K562 (cell line): Measurements from ENCODE around the gene NKIRAS1. TPM values are rescaled to one million over a fixed set of nuclear protein-coding genes. Genes with fewer than 3 reads are reported as not detected.

Experiments
- HDAC3 ChIP-seq: fragments of 450-650 bp; IDR thresholded peaks from 2 replicates; pipeline ENCODE4 v1.6.1; 2018; ENCODE audit warnings: borderline replicate concordance, mild to moderate bottlenecking, moderate library complexity; ENCODE audit not compliant: partially characterized antibody
- KLF6 ChIP-seq: fragments of 250-450 bp; sonication (Bioruptor Pico); IDR thresholded peaks from 2 replicates; pipeline ENCODE4 v1.4.0; 2020; ENCODE audit warnings: mild to moderate bottlenecking, moderate library complexity, borderline replicate concordance
- MAZ ChIP-seq, 2 experiments: fragments of 450-650 bp in 1 of 2; sonication (generic) in 1 of 2; formaldehyde crosslinking; IDR thresholded peaks in 1 of 2; conservative IDR thresholded peaks in 1 of 2; 2 replicates each; pipeline versions ENCODE4 v1.4.0 to v1.5.0; 2020; ENCODE audit warnings: mild to moderate bottlenecking in 1 of 2, missing genetic modification reagents in 1 of 2
- PHF20 ChIP-seq: fragments of 450-650 bp; IDR thresholded peaks from 2 replicates; pipeline ENCODE4 v1.6.1; 2018; ENCODE audit not compliant: partially characterized antibody
- RBM34 ChIP-seq: fragments of 200-400 bp; formaldehyde crosslinking; IDR thresholded peaks from 2 replicates; pipeline ENCODE4 v1.6.1; 2018; ENCODE audit warnings: low read length, borderline replicate concordance; ENCODE audit not compliant: insufficient read depth
- RFX5 ChIP-seq: IDR thresholded peaks from 2 replicates; pipeline ENCODE4 v1.6.1; 2011; ENCODE audit warnings: low read depth, mild to moderate bottlenecking, improper control_type of control experiment, low read length
- SOX6 ChIP-seq: fragments of 450-650 bp; IDR thresholded peaks from 2 replicates; pipeline ENCODE4 v1.6.1; 2014; ENCODE audit warnings: mild to moderate bottlenecking
- TEAD2 ChIP-seq: fragments of 450-650 bp; IDR thresholded peaks from 2 replicates; pipeline ENCODE4 v1.6.1; 2016; ENCODE audit warnings: missing genetic modification characterization, control low read depth, missing compliant biosample characterization
- WHSC1 ChIP-seq: IDR thresholded peaks from one replicate; pipeline ENCODE4 v1.6.1; 2012; ENCODE audit warnings: low read length, control low read depth, inconsistent platforms
- ZFP36 ChIP-seq: fragments of 150-350 bp; IDR thresholded peaks from 2 replicates; pipeline ENCODE4 v1.6.1; 2018; ENCODE audit warnings: low read length, low read depth; ENCODE audit not compliant: partially characterized antibody
- ZNF668 ChIP-seq: fragments of 250-450 bp; sonication (Bioruptor Pico); IDR thresholded peaks from 2 replicates; pipeline ENCODE4 v1.8.0; 2022; ENCODE audit warnings: mild to moderate bottlenecking, inconsistent platforms
- ZNF75A ChIP-seq: fragments of 450-650 bp; formaldehyde crosslinking; IDR thresholded peaks from 2 replicates; pipeline ENCODE4 v1.4.0; 2020; ENCODE audit warnings: mild to moderate bottlenecking
- polyA plus RNA-seq, 8 experiments: library from polyadenylated mRNA; depleted of rRNA in 4 of 8; stranded (reverse) in 5 of 8; unstranded in 3 of 8; fragments of >200 nt; fragmentation: Nextera tagmentation in 2 of 8; fragmentation: Illumina TruSeq in 1 of 8; extraction: Ambion mirVana in 2 of 8; extraction: Trizol in 1 of 8; gene quantifications; 2 replicates each; pipeline versions ENCODE4 v1.2.1 to v1.2.3, GENCODE V29; 2011 to 2014; ENCODE audit warnings: inconsistent platforms in 1 of 8, missing spikeins in 1 of 8
- total RNA-seq, 7 experiments: library from RNA; depleted of rRNA in 6 of 7; stranded (reverse); fragments of >200 nt in 6 of 7; fragmentation: Illumina TruSeq in 2 of 7; extraction: Trizol in 2 of 7; gene quantifications; 2 replicates each; pipeline versions ENCODE4 v1.2.1 to v1.2.3, GENCODE V29; 2011 to 2021; ENCODE audit warnings: low replicate concordance in 1 of 7
- TF ChIP-seq, protein P1 (sequence below), 2 experiments: fragments of 450-650 bp; formaldehyde crosslinking in 1 of 2; IDR thresholded peaks; 2 replicates each; pipeline versions ENCODE4 v1.4.0 to v1.6.1; 2014 to 2020; ENCODE audit warnings: mild to moderate bottlenecking in 2 of 2, borderline replicate concordance in 1 of 2, low read depth in 1 of 2
- TF ChIP-seq, protein P2 (sequence below): fragments of 200-400 bp; formaldehyde crosslinking; IDR thresholded peaks from 2 replicates; pipeline ENCODE4 v1.6.1; 2017; ENCODE audit warnings: mild to moderate bottlenecking, low read depth, low read length, moderate library complexity
- TF ChIP-seq, protein P3 (sequence below): fragments of 450-650 bp; conservative IDR thresholded peaks from 2 replicates; pipeline ENCODE4 v1.6.1; 2016; ENCODE audit warnings: missing genetic modification characterization, low read depth, mild to moderate bottlenecking, control low read depth, missing compliant biosample characterization

The NKIRAS1 gene
- total and polyA plus RNA-seq, 9 of the 15 experiments (the other 6 are each of a cell fraction or from before 2014, with no cell fraction given), result 5.1 to 10.3 (median 6.3) TPM

DNA sequence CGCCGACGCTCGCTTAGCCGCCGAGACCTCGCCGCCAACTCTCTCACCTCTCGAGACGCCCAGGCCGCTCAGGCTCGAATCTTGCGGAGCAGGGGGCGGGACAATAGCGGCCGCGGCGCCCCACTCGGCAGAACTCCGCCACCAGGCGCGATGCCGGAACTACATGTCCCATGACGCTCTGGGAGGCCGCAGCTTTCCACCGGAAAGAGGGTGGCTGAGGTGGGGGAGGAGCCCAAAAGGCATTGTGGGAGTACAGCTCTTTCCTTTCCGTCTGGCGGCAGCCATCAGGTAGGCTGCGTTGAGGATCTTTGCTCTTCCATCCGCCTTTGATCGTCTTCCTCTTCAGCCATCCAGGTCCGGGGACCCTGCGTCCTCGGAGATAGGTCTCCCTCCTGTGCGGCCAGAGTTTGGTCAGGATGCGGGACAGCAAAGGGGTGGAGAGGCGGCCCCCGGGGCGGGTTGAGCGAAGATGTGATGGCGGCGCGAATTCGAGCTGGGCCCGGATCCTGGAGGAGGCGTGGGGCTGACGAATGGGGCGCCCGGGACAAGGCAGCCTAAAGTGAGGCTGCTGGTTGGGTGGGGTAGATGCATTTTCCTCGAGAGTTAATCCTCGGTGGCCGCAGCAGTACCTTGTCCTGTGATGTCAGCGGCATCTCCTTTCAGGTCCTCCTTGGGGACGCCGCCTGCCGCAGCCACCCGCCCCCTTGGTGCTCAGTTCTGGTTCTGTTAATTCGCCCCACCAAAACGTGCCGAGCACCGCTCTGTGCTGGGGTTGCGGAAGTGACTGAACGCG is at the start of gene NKIRAS1, which contains the start of gene RPL15 (continued):
- TF ChIP-seq, protein P1, sequence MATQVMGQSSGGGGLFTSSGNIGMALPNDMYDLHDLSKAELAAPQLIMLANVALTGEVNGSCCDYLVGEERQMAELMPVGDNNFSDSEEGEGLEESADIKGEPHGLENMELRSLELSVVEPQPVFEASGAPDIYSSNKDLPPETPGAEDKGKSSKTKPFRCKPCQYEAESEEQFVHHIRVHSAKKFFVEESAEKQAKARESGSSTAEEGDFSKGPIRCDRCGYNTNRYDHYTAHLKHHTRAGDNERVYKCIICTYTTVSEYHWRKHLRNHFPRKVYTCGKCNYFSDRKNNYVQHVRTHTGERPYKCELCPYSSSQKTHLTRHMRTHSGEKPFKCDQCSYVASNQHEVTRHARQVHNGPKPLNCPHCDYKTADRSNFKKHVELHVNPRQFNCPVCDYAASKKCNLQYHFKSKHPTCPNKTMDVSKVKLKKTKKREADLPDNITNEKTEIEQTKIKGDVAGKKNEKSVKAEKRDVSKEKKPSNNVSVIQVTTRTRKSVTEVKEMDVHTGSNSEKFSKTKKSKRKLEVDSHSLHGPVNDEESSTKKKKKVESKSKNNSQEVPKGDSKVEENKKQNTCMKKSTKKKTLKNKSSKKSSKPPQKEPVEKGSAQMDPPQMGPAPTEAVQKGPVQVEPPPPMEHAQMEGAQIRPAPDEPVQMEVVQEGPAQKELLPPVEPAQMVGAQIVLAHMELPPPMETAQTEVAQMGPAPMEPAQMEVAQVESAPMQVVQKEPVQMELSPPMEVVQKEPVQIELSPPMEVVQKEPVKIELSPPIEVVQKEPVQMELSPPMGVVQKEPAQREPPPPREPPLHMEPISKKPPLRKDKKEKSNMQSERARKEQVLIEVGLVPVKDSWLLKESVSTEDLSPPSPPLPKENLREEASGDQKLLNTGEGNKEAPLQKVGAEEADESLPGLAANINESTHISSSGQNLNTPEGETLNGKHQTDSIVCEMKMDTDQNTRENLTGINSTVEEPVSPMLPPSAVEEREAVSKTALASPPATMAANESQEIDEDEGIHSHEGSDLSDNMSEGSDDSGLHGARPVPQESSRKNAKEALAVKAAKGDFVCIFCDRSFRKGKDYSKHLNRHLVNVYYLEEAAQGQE (IDR thresholded peaks at IDR 0.05; ENCODE audit: borderline replicate concordance), result no peak
- TF ChIP-seq, protein P1 (CRISPR knock-in tag; IDR thresholded peaks at IDR 0.05; ENCODE audit: low read depth), result no peak; the same call in none of the 2 replicates
- TF ChIP-seq ZNF668 (CRISPR knock-in tag) (peak; percentile 78; the same call in 1 of the 2 replicates), RFX5 (0 out of 2 replicates have a peak, but pooled peaks have one; percentile 35), ZFP36 (no peak), SOX6 (peak; percentile 58; the same call in 1 of the 2 replicates), KLF6 (CRISPR knock-in tag) (peak; percentile 53; the same call in 1 of the 2 replicates), WHSC1 (no peak), PHF20 (peak; percentile 91), ZNF75A (CRISPR knock-in tag) (no peak), HDAC3 (no peak), MAZ (CRISPR knock-in tag; conservative IDR thresholded peaks at IDR 0.05 in 1 of 2, IDR thresholded peaks at IDR 0.05 in 1 of 2) (peak; percentile 77 to 92; a peak in 3 of 4 replicates), TEAD2 (no peak), RBM34 (no peak)
- TF ChIP-seq, protein P2, sequence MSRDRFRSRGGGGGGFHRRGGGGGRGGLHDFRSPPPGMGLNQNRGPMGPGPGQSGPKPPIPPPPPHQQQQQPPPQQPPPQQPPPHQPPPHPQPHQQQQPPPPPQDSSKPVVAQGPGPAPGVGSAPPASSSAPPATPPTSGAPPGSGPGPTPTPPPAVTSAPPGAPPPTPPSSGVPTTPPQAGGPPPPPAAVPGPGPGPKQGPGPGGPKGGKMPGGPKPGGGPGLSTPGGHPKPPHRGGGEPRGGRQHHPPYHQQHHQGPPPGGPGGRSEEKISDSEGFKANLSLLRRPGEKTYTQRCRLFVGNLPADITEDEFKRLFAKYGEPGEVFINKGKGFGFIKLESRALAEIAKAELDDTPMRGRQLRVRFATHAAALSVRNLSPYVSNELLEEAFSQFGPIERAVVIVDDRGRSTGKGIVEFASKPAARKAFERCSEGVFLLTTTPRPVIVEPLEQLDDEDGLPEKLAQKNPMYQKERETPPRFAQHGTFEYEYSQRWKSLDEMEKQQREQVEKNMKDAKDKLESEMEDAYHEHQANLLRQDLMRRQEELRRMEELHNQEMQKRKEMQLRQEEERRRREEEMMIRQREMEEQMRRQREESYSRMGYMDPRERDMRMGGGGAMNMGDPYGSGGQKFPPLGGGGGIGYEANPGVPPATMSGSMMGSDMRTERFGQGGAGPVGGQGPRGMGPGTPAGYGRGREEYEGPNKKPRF, result no peak
- TF ChIP-seq, protein P3, sequence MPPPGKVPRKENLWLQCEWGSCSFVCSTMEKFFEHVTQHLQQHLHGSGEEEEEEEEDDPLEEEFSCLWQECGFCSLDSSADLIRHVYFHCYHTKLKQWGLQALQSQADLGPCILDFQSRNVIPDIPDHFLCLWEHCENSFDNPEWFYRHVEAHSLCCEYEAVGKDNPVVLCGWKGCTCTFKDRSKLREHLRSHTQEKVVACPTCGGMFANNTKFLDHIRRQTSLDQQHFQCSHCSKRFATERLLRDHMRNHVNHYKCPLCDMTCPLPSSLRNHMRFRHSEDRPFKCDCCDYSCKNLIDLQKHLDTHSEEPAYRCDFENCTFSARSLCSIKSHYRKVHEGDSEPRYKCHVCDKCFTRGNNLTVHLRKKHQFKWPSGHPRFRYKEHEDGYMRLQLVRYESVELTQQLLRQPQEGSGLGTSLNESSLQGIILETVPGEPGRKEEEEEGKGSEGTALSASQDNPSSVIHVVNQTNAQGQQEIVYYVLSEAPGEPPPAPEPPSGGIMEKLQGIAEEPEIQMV (tag), result no peak
